ENCODE results near the gene ADSS1.

- TF ChIP-seq CTCF (IDR thresholded peaks at IDR 0.05; ENCODE audit: low read depth, low read length, poor library complexity, severe bottlenecking) (no peak), EZH2phosphoT487 (IDR thresholded peaks at IDR 0.05; ENCODE audit: borderline replicate concordance, low read length) (no peak)
Measured at GRCh38 chr14:104707608-104708595, 16.1 kb upstream of the ADSS1 start.
